Testis (tissue), 3 donors: ENCODE data around the gene CNNM1. TPM values are rescaled to one million over a fixed set of nuclear protein-coding genes. Genes with fewer than 3 reads are reported as not detected.

Experiments
- DNase-seq: peaks from one replicate; pipeline ENCODE4 v3.0.0-alpha.2; 2019
- H3K27ac ChIP-seq, 2 donors: fragments of 200-600 bp; sonication (generic); one replicate each; pipeline ENCODE4 v1.5.1; 2019
- H3K27me3 ChIP-seq: fragments of 200-600 bp; sonication (generic); one replicate; pipeline ENCODE4 v1.5.1; 2019
- H3K36me3 ChIP-seq: fragments of 200-600 bp; sonication (generic); one replicate; pipeline ENCODE4 v1.5.1; 2017; ENCODE audit warnings: low read depth; ENCODE audit errors: missing control alignments
- H3K4me1 ChIP-seq: fragments of 200-600 bp; sonication (generic); one replicate; pipeline ENCODE4 v1.5.1; 2019
- H3K4me3 ChIP-seq, 2 donors: fragments of 200-600 bp; sonication (generic); one replicate each; pipeline ENCODE4 v1.5.1; 2017 to 2019
- H3K9me3 ChIP-seq: fragments of 200-600 bp; sonication (generic); one replicate; pipeline ENCODE4 v1.5.1; 2017
- POLR2A ChIP-seq: fragments of 450-650 bp; IDR thresholded peaks from one replicate; pipeline ENCODE4 v1.6.1; 2017; ENCODE audit warnings: antibody characterized with exemption, mild to moderate bottlenecking, moderate library complexity
- WGBS, 2 donors: methylation state at CpG; one replicate each; pipeline ENCODE4 v1.1.5; 2018; 5-methylcytosine and 5-hydroxymethylcytosine counted together
- intact Hi-C: fragments of 100-400 bp; cut with DNase I; formaldehyde crosslinking; loops from one replicate; pipeline ENCODE4 v1.15.1; 2023; ENCODE audit warnings: low total_unique reads
- polyA plus RNA-seq: library from polyadenylated mRNA; stranded (reverse); fragments of 350-450 nt; fragmentation: Illumina TruSeq; extraction: RNeasy Lipid Tissue Mini Kit (QIAGEN cat#74804); gene quantifications from one replicate; pipeline ENCODE4 v1.2.3, GENCODE V29; 2014; ENCODE audit warnings: low read depth, low replicate concordance; ENCODE audit not compliant: insufficient read depth
- total RNA-seq, 2 donors: library from RNA; depleted of rRNA; stranded (reverse); fragments of >200 nt; gene quantifications; one replicate each; pipeline ENCODE4 v1.2.3, GENCODE V29; 2016
- TF ChIP-seq, protein P1 (sequence below), 3 experiments: fragments of 450-650 bp in 2 of 3; fragments of 200-600 bp in 1 of 3; sonication (generic) in 1 of 3; IDR thresholded peaks; one replicate each; pipeline ENCODE4 v1.5.1; 2016 to 2019; ENCODE audit warnings: antibody characterized with exemption in 3 of 3, mild to moderate bottlenecking in 2 of 3, moderate library complexity in 1 of 3

CNNM1 gene
- total and polyA plus RNA-seq, 3 donors from 2014 or later = 29.0 to 53.8 (median 51.9) TPM

DNA sequence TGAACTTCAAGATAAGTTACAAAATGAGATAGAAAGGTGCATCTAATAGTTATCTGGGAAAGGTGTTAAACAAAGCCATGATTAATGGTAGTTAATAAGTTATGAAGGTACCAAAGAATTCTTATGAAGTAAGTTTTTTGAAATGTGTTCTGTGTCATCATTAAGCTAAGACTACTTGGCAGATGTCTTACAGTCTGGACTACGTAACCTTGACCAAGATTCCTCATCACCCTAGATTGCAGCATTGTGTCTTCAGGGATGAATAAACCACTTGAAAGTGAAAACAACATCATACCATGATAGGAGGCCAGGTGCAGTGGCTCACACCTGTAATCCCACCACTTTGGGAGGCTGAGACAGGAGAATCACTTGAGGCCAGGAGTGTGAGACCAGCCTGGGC, 53.0 kb downstream of the CNNM1 start:
- 70 to 91% methylated on average over 1 of the region's 1 CpG for WGBS, 2 donors
- Histone ChIP-seq H3K4me1 (no peaks in the 10 kb centered on the region), H3K27ac (no peak overlapping the region), H3K4me3 (no peak overlapping the region), H3K27me3 (no peaks in the 10 kb centered on the region), H3K9me3 (no peaks in the 10 kb centered on the region), H3K36me3 (no peaks in the 10 kb centered on the region)
- intact Hi-C loops = no loop called here
- no peak for TF ChIP-seq POLR2A
- TF ChIP-seq, protein P1, sequence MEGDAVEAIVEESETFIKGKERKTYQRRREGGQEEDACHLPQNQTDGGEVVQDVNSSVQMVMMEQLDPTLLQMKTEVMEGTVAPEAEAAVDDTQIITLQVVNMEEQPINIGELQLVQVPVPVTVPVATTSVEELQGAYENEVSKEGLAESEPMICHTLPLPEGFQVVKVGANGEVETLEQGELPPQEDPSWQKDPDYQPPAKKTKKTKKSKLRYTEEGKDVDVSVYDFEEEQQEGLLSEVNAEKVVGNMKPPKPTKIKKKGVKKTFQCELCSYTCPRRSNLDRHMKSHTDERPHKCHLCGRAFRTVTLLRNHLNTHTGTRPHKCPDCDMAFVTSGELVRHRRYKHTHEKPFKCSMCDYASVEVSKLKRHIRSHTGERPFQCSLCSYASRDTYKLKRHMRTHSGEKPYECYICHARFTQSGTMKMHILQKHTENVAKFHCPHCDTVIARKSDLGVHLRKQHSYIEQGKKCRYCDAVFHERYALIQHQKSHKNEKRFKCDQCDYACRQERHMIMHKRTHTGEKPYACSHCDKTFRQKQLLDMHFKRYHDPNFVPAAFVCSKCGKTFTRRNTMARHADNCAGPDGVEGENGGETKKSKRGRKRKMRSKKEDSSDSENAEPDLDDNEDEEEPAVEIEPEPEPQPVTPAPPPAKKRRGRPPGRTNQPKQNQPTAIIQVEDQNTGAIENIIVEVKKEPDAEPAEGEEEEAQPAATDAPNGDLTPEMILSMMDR (IDR thresholded peaks at IDR 0.05) = no peak
- no peak for DNase-seq

DNA sequence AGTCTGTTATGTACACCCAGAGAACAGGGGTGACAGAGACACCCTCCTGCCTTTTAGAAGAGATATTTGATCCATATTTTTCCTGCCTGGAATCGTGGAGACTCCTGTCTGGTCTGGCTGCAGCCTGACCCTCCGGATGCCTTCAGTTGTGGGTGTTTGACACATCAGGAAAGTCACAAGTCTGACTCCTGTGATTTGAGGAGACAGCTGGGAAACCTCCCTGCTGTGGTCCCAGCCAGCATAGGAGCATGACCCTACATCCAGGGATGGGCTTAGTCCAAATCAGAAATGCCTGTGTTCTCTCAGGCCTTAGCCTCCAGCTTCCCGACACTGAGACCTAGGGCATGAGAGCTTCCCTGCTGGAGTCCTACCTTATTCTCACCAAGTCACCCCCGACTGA, 57.9 kb downstream of the CNNM1 start:
- Histone ChIP-seq H3K9me3 (no peaks in the 10 kb centered on the region), H3K27ac (no peak overlapping the region), H3K4me3 (no peak overlapping the region), H3K4me1 (no peaks in the 10 kb centered on the region), H3K27me3 (no peaks in the 10 kb centered on the region), H3K36me3 (no peaks in the 10 kb centered on the region)
- no peak for TF ChIP-seq POLR2A
- TF ChIP-seq, protein P1 (IDR thresholded peaks at IDR 0.05) = no peak
- intact Hi-C loops = no loop called here
- 87 to 89% methylated on average over 2 to 4 of the region's 4 CpGs for WGBS, 2 donors
- no peak for DNase-seq

DNA sequence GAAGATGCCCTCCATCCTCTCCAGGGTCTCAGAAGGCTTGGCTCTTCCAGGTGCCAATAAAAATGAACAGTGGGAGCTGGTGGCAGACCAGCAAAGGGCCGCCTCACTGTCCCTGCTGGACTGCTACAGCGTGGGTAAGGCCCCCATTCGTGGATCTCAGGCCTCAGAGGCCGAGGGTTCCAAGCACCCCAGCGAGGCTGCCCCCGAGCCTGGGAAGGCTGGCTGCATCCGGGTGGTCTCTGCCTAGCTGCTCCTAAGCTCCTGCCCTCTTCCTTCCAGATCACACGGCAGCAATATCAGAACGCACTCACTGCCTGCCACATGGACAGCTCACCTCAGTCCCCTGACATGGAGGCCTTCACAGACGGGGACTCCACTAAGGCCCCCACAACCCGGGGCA, 58.4 kb downstream of the CNNM1 start:
- H3K9me3 ChIP-seq = no peaks in the 10 kb centered on the region
- H3K4me1 ChIP-seq = peaks cover under 1% of the 10 kb centered on the region
- TF ChIP-seq, protein P1 (IDR thresholded peaks at IDR 0.05) = no peak
- no peak for TF ChIP-seq POLR2A
- no peaks in the 10 kb centered on the region for H3K27me3 ChIP-seq
- WGBS, 2 donors = 82 to 84% methylated on average over 7 to 11 of the region's 11 CpGs
- no peak for DNase-seq
- no peak overlapping the region for H3K4me3 ChIP-seq
- intact Hi-C loops = no loop called here
- no peak overlapping the region for H3K27ac ChIP-seq
- no peaks in the 10 kb centered on the region for H3K36me3 ChIP-seq

DNA sequence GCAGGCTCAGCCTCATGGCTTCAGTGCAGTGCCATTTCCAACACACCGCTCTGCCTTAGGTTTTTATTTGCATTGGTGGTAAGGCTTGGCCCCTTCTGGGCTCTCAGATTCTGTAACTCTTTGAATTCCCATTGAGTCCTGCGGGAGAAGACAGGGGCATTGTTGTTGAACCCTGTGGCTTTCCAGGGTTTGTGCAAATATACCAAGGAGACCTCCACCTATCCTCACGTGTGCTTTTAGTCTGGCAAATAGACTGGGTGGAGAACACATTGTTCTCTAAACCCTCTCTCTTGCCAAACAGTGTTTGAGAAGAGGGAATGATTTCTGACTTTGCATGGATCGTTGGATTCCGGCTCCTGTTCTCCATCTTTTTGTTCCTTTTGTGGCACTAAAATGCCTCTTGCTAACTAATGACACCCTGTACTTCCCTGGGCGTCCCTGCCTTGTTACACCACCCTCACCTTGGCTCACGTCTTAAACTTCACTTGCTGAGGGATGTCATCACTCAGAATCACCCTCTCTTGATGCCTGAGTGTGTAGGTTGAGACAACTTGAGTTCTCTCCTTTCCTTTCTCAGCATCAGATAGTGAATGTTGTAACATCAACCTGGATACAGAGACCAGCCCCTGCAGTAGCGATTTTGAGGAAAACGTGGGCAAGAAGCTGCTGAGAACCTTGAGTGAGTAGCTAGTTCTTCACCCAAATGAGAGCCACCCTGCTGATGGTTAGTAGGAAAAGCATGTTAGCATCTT, 60.7 kb downstream of the CNNM1 start:
- intact Hi-C loops = no loop called here
- Histone ChIP-seq H3K9me3 (no peaks in the 10 kb centered on the region), H3K36me3 (no peaks in the 10 kb centered on the region), H3K27ac (no peak overlapping the region), H3K4me1 (peaks cover 4% of the 10 kb centered on the region), H3K27me3 (no peaks in the 10 kb centered on the region), H3K4me3 (no peak overlapping the region)
- 69 to 81% methylated on average over 9 of the region's 9 CpGs for WGBS, 2 donors
- no peak for TF ChIP-seq POLR2A
- TF ChIP-seq, protein P1 (IDR thresholded peaks at IDR 0.05) = no peak
- DNase-seq = no peak

DNA sequence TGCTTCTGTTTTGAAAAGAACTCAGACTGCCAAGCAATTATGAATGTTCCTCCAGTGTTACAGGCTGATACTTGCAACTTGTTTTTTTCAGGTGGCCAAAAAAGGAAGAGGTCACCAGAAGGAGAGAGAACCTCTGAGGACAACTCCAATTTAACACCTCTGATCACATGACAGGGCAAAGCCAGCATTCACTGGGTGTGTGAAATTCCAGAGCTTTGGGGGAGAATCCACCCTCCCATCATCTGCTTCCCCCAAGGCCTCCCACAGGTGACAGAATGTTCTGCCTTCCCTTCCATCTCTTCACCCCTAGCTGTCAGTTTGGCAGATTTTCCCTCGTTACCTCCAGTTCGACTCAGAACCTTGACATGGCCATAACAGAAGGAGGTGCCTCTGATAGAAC, 62.2 kb downstream of the CNNM1 start:
- 65 to 70% methylated on average over 2 of the region's 2 CpGs for WGBS, 2 donors
- no peak for TF ChIP-seq POLR2A
- TF ChIP-seq, protein P1 (IDR thresholded peaks at IDR 0.05) = no peak
- intact Hi-C loops = no loop called here

More for the DNA sequence above, 62.2 kb downstream of the CNNM1 start:
- peaks cover 4% of the 10 kb centered on the region for H3K4me1 ChIP-seq
- H3K27me3 ChIP-seq = no peaks in the 10 kb centered on the region
- no peak for DNase-seq
- no peaks in the 10 kb centered on the region for H3K9me3 ChIP-seq
- H3K36me3 ChIP-seq = no peaks in the 10 kb centered on the region
- H3K27ac ChIP-seq = no peak overlapping the region
- H3K4me3 ChIP-seq = no peak overlapping the region
